GM23248 (cell line): ENCODE results near the gene SNX3.

ENCODE experiments used
- EZH2 ChIP-seq: fragments of 200-600 bp; sonication (generic); IDR thresholded peaks from 2 replicates; pipeline ENCODE4 v1.6.1; 2018; ENCODE audit warnings: antibody characterized with exemption, mild to moderate bottlenecking; ENCODE audit not compliant: insufficient read depth, poor library complexity, severe bottlenecking
- EZH2phosphoT487 ChIP-seq: fragments of 200-600 bp; sonication (generic); IDR thresholded peaks from 2 replicates; pipeline ENCODE4 v1.6.1; 2018; ENCODE audit warnings: antibody characterized with exemption, moderate library complexity, mild to moderate bottlenecking, low read depth; ENCODE audit not compliant: insufficient read depth

DNA sequence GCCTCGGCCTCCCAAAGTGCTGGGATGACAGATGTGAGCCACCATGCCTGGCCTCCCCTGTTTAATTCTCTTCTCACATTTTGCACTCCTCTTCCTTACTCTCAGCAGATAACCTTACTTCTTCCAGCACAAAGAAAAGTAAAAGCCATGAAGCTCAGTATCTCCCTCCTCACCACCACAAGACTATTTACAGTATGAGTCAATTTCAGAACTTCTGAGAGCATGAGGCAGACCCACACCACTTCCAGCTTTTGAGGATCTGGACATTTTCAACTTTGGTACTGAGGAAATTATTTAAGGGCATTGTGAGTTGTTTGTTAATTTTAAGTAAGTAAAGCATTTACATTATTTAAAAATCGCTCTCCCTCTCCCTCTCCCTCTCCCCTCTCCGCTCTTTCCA lies 8.0 kb upstream of the SNX3 start:
- TF ChIP-seq EZH2phosphoT487 = no peak
- TF ChIP-seq EZH2 = no peak
